HG03280 (cell line): ENCODE data around the gene GNB4.
A peak's percentile ranks its signal among the peaks of the same experiment; 100 is the strongest.

Experiments
- ATAC-seq: cut with Tn5 transposase; IDR thresholded peaks from one replicate; pipeline ENCODE4 v1.9.1; 2021; ENCODE audit warnings: mild to moderate bottlenecking, moderate library complexity; ENCODE audit not compliant: unreplicated experiment

The GNB4 gene

GRCh38 chr3:179438841-179439240 lies 12.4 kb downstream of the GNB4 start:
- ATAC-seq = no peak

- ATAC-seq = no peak
These were observed 14.8 kb downstream of the GNB4 start for GRCh38 chr3:179436517-179436916.

GRCh38 chr3:179432451-179432850 lies 18.8 kb downstream of the GNB4 start:
- no peak for ATAC-seq

- peak; percentile 42 for ATAC-seq
These were observed 19.2 kb downstream of the GNB4 start for GRCh38 chr3:179432021-179432420.

- ATAC-seq = no peak
These were observed 20.9 kb downstream of the GNB4 start for GRCh38 chr3:179430277-179430870.

- no peak for ATAC-seq
These were observed 22.3 kb downstream of the GNB4 start for GRCh38 chr3:179428876-179429548.

- no peak for ATAC-seq
These were observed 26.2 kb downstream of the GNB4 start for GRCh38 chr3:179425075-179425474.

- no peak for ATAC-seq
These were observed 29.8 kb downstream of the GNB4 start for GRCh38 chr3:179421500-179421899.

- no peak for ATAC-seq
These were observed 32.7 kb downstream of the GNB4 start for GRCh38 chr3:179418610-179419009.

- no peak for ATAC-seq
These were observed 34.6 kb downstream of the GNB4 start for GRCh38 chr3:179416681-179417080.

- ATAC-seq = no peak
These were observed 35.9 kb downstream of the GNB4 start for GRCh38 chr3:179415377-179415776.

- ATAC-seq = no peak
These were observed 36.5 kb downstream of the GNB4 start for GRCh38 chr3:179414804-179415203.

GRCh38 chr3:179410999-179411398 lies 40.3 kb downstream of the GNB4 start:
- ATAC-seq = no peak

- ATAC-seq = no peak
These were observed 40.9 kb downstream of the GNB4 start for GRCh38 chr3:179410331-179410730.

- no peak for ATAC-seq
These were observed 47.0 kb downstream of the GNB4 start for GRCh38 chr3:179404307-179404706.

GRCh38 chr3:179402963-179403362 lies 48.3 kb downstream of the GNB4 start:
- no peak for ATAC-seq

- no peak for ATAC-seq
These were observed 49.7 kb downstream of the GNB4 start for GRCh38 chr3:179401561-179401960.

- no peak for ATAC-seq
These were observed 52.6 kb downstream of the GNB4 start for GRCh38 chr3:179398574-179399231.

GRCh38 chr3:179391906-179392305 lies 59.4 kb downstream of the GNB4 start:
- no peak for ATAC-seq

GRCh38 chr3:179376474-179376873 lies 74.8 kb downstream of the GNB4 start:
- ATAC-seq = no peak

- no peak for ATAC-seq
These were observed 75.9 kb downstream of the GNB4 start for GRCh38 chr3:179375091-179375999.
